ENCODE data around the gene ARAP1. TPM values are rescaled to one million over a fixed set of nuclear protein-coding genes. Genes with fewer than 3 reads are reported as not detected.

The ARAP1 gene
- total RNA-seq, 8 experiments from 2014 or later = 8.7 to 64.6 (median 28.4) TPM

GRCh38 chr11:72658989-72659640 lies 93.1 kb downstream of the ARAP1 start:
- in situ Hi-C loops (cut with MboI; ENCODE audit: low pct_unique_long_range_greater_than_20kb in 2 of 9, low sequenced_read_pairs in 9 of 9, unreplicated experiment in 9 of 9) = no loop called here
- no peak overlapping the region for H3K4me3 ChIP-seq

GRCh38 chr11:72657411-72658100 lies 94.7 kb downstream of the ARAP1 start:
- peak in 6 of 8 experiments; percentile 29 to 96 (median 94) for ATAC-seq (replicated peaks in 6 of 8)
- 0 to 100% (median 24%) methylated on average over 1 to 3 of the region's 6 CpGs; no CpG with 5 or more reads in 5 of the 10 experiments for WGBS, 10 experiments
- in situ Hi-C loops (cut with MboI; ENCODE audit: low pct_unique_long_range_greater_than_20kb in 2 of 9, low sequenced_read_pairs in 9 of 9, unreplicated experiment in 9 of 9) = no loop called here
- peaks cover 42 to 53% of the 10 kb centered on the region in 2 donors for H3K4me1 ChIP-seq (replicated peaks in 1 of 2)
- H3K27ac ChIP-seq = peak overlapping the region; percentile 79 to 88
- no peak overlapping the region for H3K4me3 ChIP-seq

More at GRCh38 chr11:72658989-72659640, 93.1 kb downstream of the ARAP1 start:
- peaks cover 29 to 46% of the 10 kb centered on the region in 2 donors for H3K4me1 ChIP-seq (replicated peaks in 1 of 2)
- no peak for ATAC-seq (replicated peaks in 6 of 8)
- WGBS, 10 experiments = 73 to 100% (median 96%) methylated on average over 1 to 9 of the region's 9 CpGs; no CpG with 5 or more reads in 3 of the 10 experiments
- no peak overlapping the region for H3K27ac ChIP-seq

GRCh38 chr11:72655896-72656464 lies 96.2 kb downstream of the ARAP1 start:
- WGBS, 10 experiments = 0 to 63% (median 19%) methylated on average over 1 to 6 of the region's 11 CpGs; no CpG with 5 or more reads in 6 of the 10 experiments
- Histone ChIP-seq H3K4me3 (no peak overlapping the region), H3K4me1 (replicated peaks in 1 of 2) (peaks cover 43 to 54% of the 10 kb centered on the region in 2 donors), H3K27ac (peak overlapping the region; percentile 29 to 88)
- in situ Hi-C loops (cut with MboI; ENCODE audit: low pct_unique_long_range_greater_than_20kb in 2 of 9, low sequenced_read_pairs in 9 of 9, unreplicated experiment in 9 of 9) = no loop called here
- ATAC-seq (replicated peaks in 6 of 8) = peak in 1 of 8 experiments; percentile 12

GRCh38 chr11:72655014-72655413 lies 97.2 kb downstream of the ARAP1 start:
- H3K27ac ChIP-seq = no peak overlapping the region
- ATAC-seq (replicated peaks in 6 of 8) = no peak
- no peak overlapping the region for H3K4me3 ChIP-seq
- H3K4me1 ChIP-seq (replicated peaks in 1 of 2) = peaks cover 43 to 54% of the 10 kb centered on the region in 2 donors
- no CpG with 5 or more reads among the region's 8 CpGs for WGBS, 10 experiments
- in situ Hi-C loops (cut with MboI; ENCODE audit: low pct_unique_long_range_greater_than_20kb in 2 of 9, low sequenced_read_pairs in 9 of 9, unreplicated experiment in 9 of 9) = no loop called here

GRCh38 chr11:72653649-72654048 lies 98.6 kb downstream of the ARAP1 start:
- H3K4me1 ChIP-seq (replicated peaks in 1 of 2) = peaks cover 43 to 60% of the 10 kb centered on the region in 2 donors
- no peak overlapping the region for H3K4me3 ChIP-seq
- H3K27ac ChIP-seq = no peak overlapping the region
- in situ Hi-C loops (cut with MboI; ENCODE audit: low pct_unique_long_range_greater_than_20kb in 2 of 9, low sequenced_read_pairs in 9 of 9, unreplicated experiment in 9 of 9) = no loop called here
- ATAC-seq (replicated peaks in 6 of 8) = no peak
- WGBS, 10 experiments = 80% methylated on average over 2 of the region's 3 CpGs; no CpG with 5 or more reads in 9 of the 10 experiments

GRCh38 chr11:72652873-72653630 lies 99.2 kb downstream of the ARAP1 start:
- peak in 6 of 8 experiments; percentile 20 to 53 (median 29) for ATAC-seq (replicated peaks in 6 of 8)
- in situ Hi-C loops (cut with MboI; ENCODE audit: low pct_unique_long_range_greater_than_20kb in 2 of 9, low sequenced_read_pairs in 9 of 9, unreplicated experiment in 9 of 9) = no loop called here
- 0 to 100% (median 28%) methylated on average over 1 to 8 of the region's 13 CpGs; no CpG with 5 or more reads in 1 of the 10 experiments for WGBS, 10 experiments
- peak overlapping the region; percentile 3 to 24 for H3K27ac ChIP-seq
- H3K4me3 ChIP-seq = no peak overlapping the region
- peaks cover 42 to 61% of the 10 kb centered on the region in 2 donors for H3K4me1 ChIP-seq (replicated peaks in 1 of 2)

- no peak for ATAC-seq (replicated peaks in 6 of 8)
- Histone ChIP-seq H3K4me1 (replicated peaks in 1 of 2) (peaks cover 32 to 52% of the 10 kb centered on the region in 2 donors), H3K27ac (no peak overlapping the region), H3K4me3 (no peak overlapping the region)
- in situ Hi-C loops (cut with MboI; ENCODE audit: low pct_unique_long_range_greater_than_20kb in 2 of 9, low sequenced_read_pairs in 9 of 9, unreplicated experiment in 9 of 9) = no loop called here
Measured at GRCh38 chr11:72652133-72652532, 100.1 kb downstream of the ARAP1 start.

- in situ Hi-C loops (cut with MboI; ENCODE audit: low pct_unique_long_range_greater_than_20kb in 2 of 9, low sequenced_read_pairs in 9 of 9, unreplicated experiment in 9 of 9) = loop anchor here in 2 of 9 experiments (10.0 kb wide), 1 partner anchor 65 kb away; no protein-coding TSS in a partner anchor
- Histone ChIP-seq H3K4me3 (no peak overlapping the region), H3K4me1 (replicated peaks in 1 of 2) (peaks cover 14 to 28% of the 10 kb centered on the region in 2 donors), H3K27ac (no peak overlapping the region)
- 50 to 100% (median 83%) methylated on average over 1 to 3 of the region's 5 CpGs; no CpG with 5 or more reads in 3 of the 10 experiments for WGBS, 10 experiments
- peak in 1 of 8 experiments; percentile 16 for ATAC-seq (replicated peaks in 6 of 8)
Measured at GRCh38 chr11:72649215-72649976, 102.8 kb downstream of the ARAP1 start.

- peaks cover 9 to 20% of the 10 kb centered on the region in 2 donors for H3K4me1 ChIP-seq (replicated peaks in 1 of 2)
- in situ Hi-C loops (cut with MboI; ENCODE audit: low pct_unique_long_range_greater_than_20kb in 2 of 9, low sequenced_read_pairs in 9 of 9, unreplicated experiment in 9 of 9) = loop anchor here in 2 of 9 experiments (10.0 kb wide), 1 partner anchor 64 kb away; no protein-coding TSS in a partner anchor
- ATAC-seq (replicated peaks in 6 of 8) = peak in 1 of 8 experiments; percentile 56
- 48 to 92% (median 67%) methylated on average over 2 to 4 of the region's 7 CpGs; no CpG with 5 or more reads in 4 of the 10 experiments for WGBS, 10 experiments
- no peak overlapping the region for H3K4me3 ChIP-seq
- no peak overlapping the region for H3K27ac ChIP-seq
Measured at GRCh38 chr11:72648384-72649136, 103.6 kb downstream of the ARAP1 start.

- H3K4me3 ChIP-seq = no peak overlapping the region
- H3K4me1 ChIP-seq (replicated peaks in 1 of 2) = peaks cover 4 to 16% of the 10 kb centered on the region in 2 donors
- WGBS, 10 experiments = 40 to 100% (median 63%) methylated on average over 1 to 3 of the region's 4 CpGs; no CpG with 5 or more reads in 6 of the 10 experiments
- in situ Hi-C loops (cut with MboI; ENCODE audit: low pct_unique_long_range_greater_than_20kb in 2 of 9, low sequenced_read_pairs in 9 of 9, unreplicated experiment in 9 of 9) = loop anchor here in 2 of 9 experiments (10.0 kb wide), 1 partner anchor 63 kb away; no protein-coding TSS in a partner anchor
- H3K27ac ChIP-seq = no peak overlapping the region
- no peak for ATAC-seq (replicated peaks in 6 of 8)
Measured at GRCh38 chr11:72647882-72648281, 104.3 kb downstream of the ARAP1 start.

GRCh38 chr11:72646472-72646871 lies 105.7 kb downstream of the ARAP1 start:
- H3K4me1 ChIP-seq (replicated peaks in 1 of 2) = peaks cover 0 to 12% of the 10 kb centered on the region in 2 donors
- no peak for ATAC-seq (replicated peaks in 6 of 8)
- in situ Hi-C loops (cut with MboI; ENCODE audit: low pct_unique_long_range_greater_than_20kb in 2 of 9, low sequenced_read_pairs in 9 of 9, unreplicated experiment in 9 of 9) = loop anchor here in 2 of 9 experiments (10.0 kb wide), 1 partner anchor 62 kb away; no protein-coding TSS in a partner anchor
- no peak overlapping the region for H3K4me3 ChIP-seq
- H3K27ac ChIP-seq = no peak overlapping the region
- WGBS, 10 experiments = 0 to 100% (median 81%) methylated on average over 1 to 2 of the region's 2 CpGs; no CpG with 5 or more reads in 4 of the 10 experiments

Data from motor neuron (in vitro differentiated cells).